HL-60/S4 treated with phorbol 12-myristate 13-acetate at 8.2 ng/mL for 4 days and 3 days (cell line): Measurements from ENCODE around the gene POLN.
"Not testable (repeated sequence)": the region's sequence is repeated elsewhere in the genome, so short reads cannot be mapped to it uniquely, and the experiment has no call there.

Source experiments
- in situ Hi-C: fragments of 300-500 bp; cut with MboI; formaldehyde crosslinking; loops from 2 replicates; pipeline ENCODE4 v1.15.0; 2022; ENCODE audit warnings: low sequenced_read_pairs

The POLN gene

DNA sequence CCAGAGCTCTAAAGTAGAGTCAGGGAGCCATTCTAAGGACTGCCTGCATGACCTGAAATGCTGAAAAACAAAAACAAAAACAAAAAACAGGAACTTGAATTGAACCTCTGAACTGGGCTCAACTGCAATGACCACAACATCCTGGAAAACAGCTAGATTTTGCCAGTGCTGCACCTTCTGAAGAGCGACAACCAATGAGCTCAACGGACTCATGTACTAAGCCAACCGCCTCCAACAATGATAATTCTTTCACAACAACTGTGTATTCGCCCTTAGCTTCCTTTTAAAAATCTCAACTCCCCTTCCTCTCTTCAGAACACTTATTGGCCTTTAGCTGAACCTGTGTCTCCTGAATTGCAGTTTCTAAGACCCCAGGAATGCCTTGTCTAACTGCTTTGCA lies 69.8 kb downstream of the POLN start:
- in situ Hi-C loops, result no loop called here

DNA sequence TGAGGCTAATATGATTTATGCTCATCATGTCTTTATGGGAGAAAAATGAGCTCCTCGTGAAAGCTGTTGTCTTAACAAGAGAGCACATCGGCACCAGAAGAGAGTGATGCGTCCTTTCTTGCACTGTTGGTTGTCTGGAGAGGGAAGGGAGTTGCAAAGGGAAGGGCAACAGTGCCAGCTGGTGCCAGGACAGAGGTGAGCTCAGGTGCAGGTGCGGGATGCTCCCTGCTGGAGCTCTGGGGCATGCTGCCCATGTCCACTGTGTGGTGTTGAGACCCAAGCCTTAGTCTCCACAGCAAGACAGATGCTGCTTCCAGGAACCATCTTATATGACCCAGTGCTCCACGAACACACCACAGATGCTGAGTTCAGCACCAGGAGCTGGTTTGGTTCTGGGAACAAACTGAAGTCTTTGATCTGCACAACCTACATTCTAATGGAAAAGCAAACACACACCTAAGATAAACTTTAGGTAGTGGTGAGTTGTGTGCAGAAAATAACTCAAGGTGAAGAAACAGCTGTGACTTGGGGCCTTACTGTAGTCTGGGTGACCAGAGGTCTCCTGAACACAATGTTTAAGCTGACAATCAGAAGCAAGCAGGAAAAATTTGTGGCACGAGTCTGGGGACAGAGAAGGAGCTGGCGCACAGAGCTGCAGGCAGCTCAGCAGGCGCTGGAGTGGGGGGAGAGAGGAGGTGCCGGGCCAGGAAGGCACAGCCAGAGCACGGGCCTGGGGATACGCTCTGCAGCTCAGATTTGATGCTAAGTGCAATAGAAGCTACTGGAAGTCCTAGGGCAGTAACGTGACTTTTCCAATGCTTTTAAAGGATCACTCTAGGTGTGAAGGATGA lies 73.2 kb downstream of the POLN start:
- in situ Hi-C loops, result no loop called here

- in situ Hi-C loops, result no loop called here
Measured at GRCh38 chr4:2166253-2166652, 75.7 kb downstream of the POLN start.

- in situ Hi-C loops, result no loop called here
Measured at GRCh38 chr4:2165391-2165790, 76.5 kb downstream of the POLN start.

GRCh38 chr4:2163311-2163821 lies 78.6 kb downstream of the POLN start:
- in situ Hi-C loops, result no loop called here

GRCh38 chr4:2161092-2161703 lies 80.7 kb downstream of the POLN start:
- in situ Hi-C loops, result not testable (repeated sequence)

GRCh38 chr4:2159931-2160330 lies 82.0 kb downstream of the POLN start:
- in situ Hi-C loops, result no loop called here

DNA sequence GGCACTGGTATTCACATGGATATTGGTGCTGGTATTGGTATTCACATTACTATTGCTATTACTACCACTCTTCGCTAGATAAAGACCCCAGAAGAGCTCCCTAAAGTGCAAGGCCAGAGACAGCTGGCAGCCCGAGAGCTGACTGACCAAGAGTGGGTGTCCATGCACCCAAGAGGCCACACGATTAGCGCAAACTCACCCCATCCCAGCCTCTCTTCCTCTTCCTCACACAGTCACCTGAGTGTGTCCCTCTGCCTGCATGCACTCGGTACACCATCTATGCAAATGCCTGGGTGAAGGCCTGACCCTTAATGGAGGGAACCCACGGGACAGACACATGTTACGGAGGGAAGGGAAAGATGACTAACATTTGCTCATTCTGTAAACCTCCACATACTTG lies 86.7 kb downstream of the POLN start:
- in situ Hi-C loops, result no loop called here

DNA sequence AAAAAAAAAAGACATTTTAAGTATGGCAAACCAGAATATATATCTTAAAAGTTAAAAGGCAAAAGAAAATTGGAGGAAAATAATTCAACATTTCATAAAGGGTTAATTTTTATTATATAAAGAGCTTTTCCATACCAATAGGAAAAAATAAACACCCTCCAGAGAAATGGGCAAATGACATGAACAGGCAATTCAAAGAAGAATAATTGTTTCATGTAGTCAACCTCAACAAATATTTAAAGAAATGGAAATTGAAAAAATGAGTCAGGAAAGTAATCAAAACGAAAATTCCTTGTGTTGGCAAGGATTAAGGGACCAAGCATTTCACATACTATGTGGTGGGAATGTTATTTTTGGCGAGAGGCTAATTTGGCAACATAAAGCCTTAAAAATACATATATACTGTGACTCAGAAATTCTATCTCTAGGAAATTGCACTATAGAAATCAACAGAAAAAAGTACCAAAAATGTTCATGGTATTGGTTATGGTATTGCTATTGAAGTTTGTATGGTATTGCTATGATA lies 87.6 kb downstream of the POLN start:
- in situ Hi-C loops, result no loop called here

GRCh38 chr4:2151544-2151943 lies 90.4 kb downstream of the POLN start:
- in situ Hi-C loops, result no loop called here

- in situ Hi-C loops, result no loop called here
Measured at GRCh38 chr4:2150076-2150475, 91.8 kb downstream of the POLN start.

DNA sequence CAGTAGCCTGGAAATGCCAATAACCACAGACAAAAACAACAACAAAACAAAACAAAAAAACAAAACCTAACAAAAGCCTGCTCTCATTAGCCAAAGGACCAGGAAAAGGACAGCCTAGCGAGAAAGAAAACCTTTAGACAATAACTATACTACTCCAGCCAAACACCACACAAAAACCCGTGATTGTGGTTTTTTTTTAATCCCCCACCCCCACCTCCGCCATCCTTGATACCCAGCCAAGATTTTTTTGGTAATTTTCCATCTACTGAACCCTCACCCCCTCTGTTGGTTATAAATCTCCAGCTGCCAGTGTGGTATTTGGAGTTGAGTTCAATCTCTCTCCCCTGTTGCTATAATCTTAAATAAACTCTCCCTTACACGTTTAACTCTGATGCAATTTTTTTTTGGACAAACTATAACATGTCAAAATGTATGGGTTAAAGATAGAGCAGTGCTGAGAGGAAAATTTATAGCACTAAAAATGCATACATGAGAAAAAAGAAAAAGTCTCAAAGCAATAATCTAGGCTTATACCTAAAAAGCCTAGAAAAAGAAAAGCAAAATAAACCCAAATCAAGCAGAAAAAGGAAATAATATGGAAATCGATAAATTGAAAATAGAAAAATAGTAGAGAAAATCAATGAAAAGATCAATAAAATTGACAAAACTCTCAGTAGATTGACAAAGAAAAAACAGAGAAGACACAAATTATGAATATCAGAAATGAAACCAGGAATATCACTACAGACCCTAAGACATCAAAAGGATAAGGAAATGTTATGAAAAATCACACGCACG lies 99.1 kb downstream of the POLN start:
- in situ Hi-C loops, result no loop called here

- in situ Hi-C loops, result no loop called here
Measured at GRCh38 chr4:2141762-2142451, 100.0 kb downstream of the POLN start.

DNA sequence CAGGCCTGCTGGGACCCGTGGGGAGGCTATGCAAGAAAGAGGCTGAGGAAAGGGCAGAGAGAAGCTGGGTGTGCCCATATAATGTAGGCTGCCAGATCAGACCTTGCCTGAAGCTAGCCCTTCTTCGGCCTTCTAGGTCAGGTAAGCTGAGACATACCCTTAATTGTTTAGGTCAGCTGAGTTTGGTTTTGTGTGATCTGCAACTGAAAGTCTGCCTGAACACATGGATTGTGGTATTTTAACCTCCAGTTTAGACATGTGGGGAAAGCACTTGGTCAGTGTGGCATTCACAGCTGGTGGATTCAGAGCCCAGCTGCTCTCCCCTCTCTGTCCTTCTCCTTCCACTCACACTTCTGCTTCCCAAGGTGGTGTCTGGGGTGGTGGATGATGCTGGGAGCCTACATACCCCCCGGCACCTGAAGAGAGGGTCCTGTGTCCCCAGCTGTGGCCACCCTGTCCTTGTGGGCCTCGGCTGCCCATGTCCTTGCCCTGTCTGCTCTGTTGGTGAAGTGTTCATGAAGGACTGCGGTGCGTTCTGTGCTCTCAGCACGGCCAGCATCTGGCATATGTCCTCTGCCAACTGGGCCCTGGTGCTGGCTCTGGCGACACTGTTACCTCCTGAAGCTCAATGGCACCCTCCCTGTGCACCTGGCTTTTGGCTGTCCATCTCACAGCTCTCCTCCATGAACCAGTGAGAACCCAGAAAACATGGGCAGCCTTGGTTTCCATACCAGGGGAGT lies 100.7 kb downstream of the POLN start:
- in situ Hi-C loops, result no loop called here

- in situ Hi-C loops, result no loop called here
Measured at GRCh38 chr4:2138846-2139500, 102.9 kb downstream of the POLN start.

- in situ Hi-C loops, result no loop called here
Measured at GRCh38 chr4:2136726-2137125, 105.2 kb downstream of the POLN start.

- in situ Hi-C loops, result no loop called here
Measured at GRCh38 chr4:2135083-2135482, 106.8 kb downstream of the POLN start.

- in situ Hi-C loops, result no loop called here
Measured at GRCh38 chr4:2132438-2132837, 109.5 kb downstream of the POLN start.

- in situ Hi-C loops, result no loop called here
Measured at GRCh38 chr4:2127609-2128332, 114.2 kb downstream of the POLN start.
